ENCODE data around the gene VEGFC.

Gene VEGFC

DNA sequence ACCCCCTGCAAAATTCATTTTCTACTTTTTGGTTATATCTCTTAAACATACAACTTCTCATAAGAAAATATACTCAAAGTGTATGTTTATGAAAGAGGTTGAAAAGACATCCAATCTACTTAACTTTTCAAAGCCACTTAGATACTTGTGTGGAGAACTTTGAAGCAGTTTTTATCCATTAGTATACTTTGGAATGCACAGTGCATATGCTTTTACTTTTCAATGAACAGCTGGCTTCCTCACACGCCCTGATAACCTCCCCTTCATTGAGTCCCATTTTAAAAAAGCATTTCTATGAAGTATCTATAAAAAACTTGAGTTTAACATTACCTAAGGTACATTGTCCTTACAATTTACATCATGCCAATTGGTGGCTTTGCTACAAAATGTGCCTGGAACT lies 73.8 kb downstream of the VEGFC start:
- DNase-seq (ENCODE audit: low spot score): no peak
- in situ Hi-C loops (cut with MboI; ENCODE audit: low pct_unique_long_range_greater_than_20kb, low sequenced_read_pairs, unreplicated experiment): no loop called here
- TF ChIP-seq, protein P1, sequence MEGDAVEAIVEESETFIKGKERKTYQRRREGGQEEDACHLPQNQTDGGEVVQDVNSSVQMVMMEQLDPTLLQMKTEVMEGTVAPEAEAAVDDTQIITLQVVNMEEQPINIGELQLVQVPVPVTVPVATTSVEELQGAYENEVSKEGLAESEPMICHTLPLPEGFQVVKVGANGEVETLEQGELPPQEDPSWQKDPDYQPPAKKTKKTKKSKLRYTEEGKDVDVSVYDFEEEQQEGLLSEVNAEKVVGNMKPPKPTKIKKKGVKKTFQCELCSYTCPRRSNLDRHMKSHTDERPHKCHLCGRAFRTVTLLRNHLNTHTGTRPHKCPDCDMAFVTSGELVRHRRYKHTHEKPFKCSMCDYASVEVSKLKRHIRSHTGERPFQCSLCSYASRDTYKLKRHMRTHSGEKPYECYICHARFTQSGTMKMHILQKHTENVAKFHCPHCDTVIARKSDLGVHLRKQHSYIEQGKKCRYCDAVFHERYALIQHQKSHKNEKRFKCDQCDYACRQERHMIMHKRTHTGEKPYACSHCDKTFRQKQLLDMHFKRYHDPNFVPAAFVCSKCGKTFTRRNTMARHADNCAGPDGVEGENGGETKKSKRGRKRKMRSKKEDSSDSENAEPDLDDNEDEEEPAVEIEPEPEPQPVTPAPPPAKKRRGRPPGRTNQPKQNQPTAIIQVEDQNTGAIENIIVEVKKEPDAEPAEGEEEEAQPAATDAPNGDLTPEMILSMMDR (IDR thresholded peaks at IDR 0.05; ENCODE audit: extremely low read depth, insufficient read depth, missing control alignments): no peak

DNA sequence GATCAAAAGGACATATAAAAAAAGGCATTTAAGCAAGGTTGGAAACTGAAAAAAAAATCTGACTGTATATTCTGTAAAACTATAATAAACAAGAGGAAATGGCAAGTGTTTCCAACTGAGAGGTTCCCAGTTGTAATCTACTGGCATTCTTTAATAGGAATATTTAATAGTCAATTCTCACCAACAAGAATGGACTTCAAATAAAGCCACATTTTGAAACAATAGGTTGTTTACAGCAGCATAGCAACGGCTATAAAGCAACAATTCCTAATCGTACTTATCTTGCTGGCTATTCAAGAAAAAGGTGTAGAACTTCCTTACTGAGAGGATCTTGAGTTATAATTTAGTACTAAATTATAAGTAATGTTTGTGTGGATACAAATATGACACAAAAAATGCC lies 75.5 kb downstream of the VEGFC start:
- no peak for DNase-seq (ENCODE audit: low spot score)
- in situ Hi-C loops (cut with MboI; ENCODE audit: low pct_unique_long_range_greater_than_20kb, low sequenced_read_pairs, unreplicated experiment): no loop called here
- TF ChIP-seq, protein P1 (IDR thresholded peaks at IDR 0.05; ENCODE audit: extremely low read depth, insufficient read depth, missing control alignments): no peak

DNA sequence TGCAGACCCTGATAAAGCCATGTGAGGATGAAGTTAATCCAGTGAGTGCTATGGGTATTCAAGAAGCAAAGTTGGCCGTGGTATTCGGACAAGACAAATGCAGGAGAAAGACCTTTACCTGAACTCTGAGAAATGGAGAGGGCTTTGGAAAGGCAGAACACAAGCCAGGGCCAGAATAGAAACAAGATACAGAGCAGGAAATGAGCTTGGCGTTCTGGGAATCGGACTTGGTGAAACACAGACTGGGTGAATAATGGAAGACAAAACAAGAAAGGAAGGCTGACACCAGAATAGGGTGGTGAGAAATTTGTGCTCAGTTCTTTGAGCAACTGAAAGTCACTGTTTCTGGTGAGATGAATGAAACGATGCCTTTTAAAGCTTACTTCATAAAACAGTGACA lies 83.3 kb downstream of the VEGFC start:
- in situ Hi-C loops (cut with MboI; ENCODE audit: low pct_unique_long_range_greater_than_20kb, low sequenced_read_pairs, unreplicated experiment): no loop called here

DNA sequence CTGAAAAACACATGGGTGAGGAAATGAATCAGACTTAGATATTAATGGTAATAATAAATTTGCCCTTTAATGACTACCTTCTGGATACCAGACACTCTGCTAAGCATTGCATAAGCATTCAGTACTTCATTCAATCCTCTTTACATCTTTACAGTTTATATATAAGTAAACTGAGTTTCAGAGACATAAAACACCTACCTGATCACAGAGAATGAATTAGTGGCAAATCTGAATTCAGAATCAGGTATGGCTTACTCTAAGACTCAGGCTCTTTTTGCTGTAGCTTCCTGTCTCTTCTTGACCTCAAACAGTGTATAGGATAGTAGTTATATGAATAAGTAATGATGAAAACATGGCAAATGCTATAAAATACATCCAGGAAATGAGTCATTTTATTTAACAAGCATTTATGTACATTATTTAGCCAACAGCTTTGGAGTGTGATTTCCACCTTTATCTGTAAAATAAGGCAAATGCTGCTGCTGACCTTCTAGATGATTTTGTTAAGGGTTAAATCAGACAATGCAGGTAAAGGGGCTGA lies 83.9 kb downstream of the VEGFC start:
- TF ChIP-seq, protein P1 (IDR thresholded peaks at IDR 0.05; ENCODE audit: extremely low read depth, insufficient read depth, missing control alignments): no peak
- no peak for DNase-seq (ENCODE audit: low spot score)
- in situ Hi-C loops (cut with MboI; ENCODE audit: low pct_unique_long_range_greater_than_20kb, low sequenced_read_pairs, unreplicated experiment): no loop called here

More for the DNA sequence above, 83.3 kb downstream of the VEGFC start:
- DNase-seq (ENCODE audit: low spot score): no peak
- TF ChIP-seq, protein P1 (IDR thresholded peaks at IDR 0.05; ENCODE audit: extremely low read depth, insufficient read depth, missing control alignments): no peak

DNA sequence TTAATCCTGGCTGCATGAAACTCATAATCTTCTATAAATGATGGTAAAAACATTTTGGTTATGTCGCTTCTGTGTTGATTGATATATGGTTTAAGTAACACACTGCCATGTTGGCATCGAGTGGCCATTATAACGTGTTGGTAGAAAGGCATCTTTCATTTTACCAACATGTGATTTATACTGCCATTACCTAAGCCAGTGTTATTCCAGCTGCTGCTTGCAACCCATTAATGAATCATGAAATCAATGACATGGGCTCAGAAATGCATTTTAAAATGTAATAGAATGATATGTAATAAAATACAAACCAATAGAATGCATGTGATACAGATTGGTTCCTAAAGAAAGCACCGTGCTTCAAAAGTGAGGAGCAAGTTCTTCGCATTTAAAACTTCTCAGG lies 102.0 kb downstream of the VEGFC start:
- in situ Hi-C loops (cut with MboI; ENCODE audit: low pct_unique_long_range_greater_than_20kb, low sequenced_read_pairs, unreplicated experiment): no loop called here
- TF ChIP-seq, protein P1 (IDR thresholded peaks at IDR 0.05; ENCODE audit: extremely low read depth, insufficient read depth, missing control alignments): no peak

DNA sequence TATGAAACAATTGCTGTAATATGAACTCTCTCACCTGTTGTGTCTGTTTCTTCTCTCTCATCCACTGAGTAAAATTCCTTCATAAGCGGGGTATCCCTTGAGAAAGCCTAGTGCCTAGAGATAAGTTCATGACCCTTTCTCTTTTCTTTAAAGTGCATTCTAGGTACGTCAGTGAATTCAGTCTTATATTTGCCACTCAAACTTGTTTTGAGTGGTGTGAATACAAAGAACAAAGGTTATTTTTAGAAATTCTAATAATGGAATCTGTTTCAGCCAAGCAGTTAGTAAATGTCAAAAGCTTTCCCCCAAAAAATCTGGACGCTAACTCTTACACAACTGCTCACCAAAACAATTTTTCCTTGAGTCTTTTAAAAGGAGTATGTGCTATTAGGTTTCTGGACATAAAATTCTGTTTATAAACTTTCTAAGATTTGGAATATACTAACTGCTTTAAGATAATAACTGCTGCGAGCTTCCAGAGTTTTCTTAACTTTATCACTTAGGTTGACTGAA lies 112.0 kb downstream of the VEGFC start:
- in situ Hi-C loops (cut with MboI; ENCODE audit: low pct_unique_long_range_greater_than_20kb, low sequenced_read_pairs, unreplicated experiment): no loop called here
- TF ChIP-seq, protein P1 (IDR thresholded peaks at IDR 0.05; ENCODE audit: extremely low read depth, insufficient read depth, missing control alignments): no peak
- DNase-seq (ENCODE audit: low spot score): no peak

More for the DNA sequence above, 102.0 kb downstream of the VEGFC start:
- DNase-seq (ENCODE audit: low spot score): no peak

Measured in GM13977 (cell line).